ENCODE data around the gene RNF175. TPM values are rescaled to one million over a fixed set of nuclear protein-coding genes. Genes with fewer than 3 reads are reported as not detected.

Gene RNF175
- polyA plus RNA-seq, 1 experiment, result not detected

- no peak overlapping the region for H3K27ac ChIP-seq (ENCODE audit: low read depth, low read length)
- ChIA-PET CTCF (interaction anchor here (0.6 to 0.9 kb wide), 2 partner anchors 535 to 720 kb away, joined by 3 read pairs; no protein-coding TSS in a partner anchor), POLR2A (interaction anchor here (0.6 kb wide), 1 partner anchor 233 kb away, joined by 7 read pairs; no protein-coding TSS in a partner anchor)
- peaks cover 4% of the 10 kb centered on the region; the same call in 1 of the 2 replicates for H3K9me3 ChIP-seq (ENCODE audit: control insufficient read depth, insufficient read depth, low read length)
- H3K27me3 ChIP-seq (ENCODE audit: control insufficient read depth, insufficient read depth, low read length), result peaks cover 42% of the 10 kb centered on the region
- peak; percentile 31 for TF ChIP-seq CTCF (IDR thresholded peaks at IDR 0.05; ENCODE audit: low read depth, low read length)
- DNase-seq (ENCODE audit: low read depth, low spot score), result no peak
- no peak overlapping the region for H3K4me3 ChIP-seq (ENCODE audit: low read depth, low read length)
Observed at GRCh38 chr4:153785910-153786721, 26.3 kb upstream of the RNF175 start.

- peaks cover 4% of the 10 kb centered on the region; the same call in 1 of the 2 replicates for H3K9me3 ChIP-seq (ENCODE audit: control insufficient read depth, insufficient read depth, low read length)
- ChIA-PET CTCF (interaction anchor here (0.5 kb wide), 1 partner anchor 104 kb away, joined by 3 read pairs; no protein-coding TSS in a partner anchor), POLR2A (interaction anchor here (0.6 kb wide), 1 partner anchor 137 kb away, joined by 3 read pairs; no protein-coding TSS in a partner anchor)
- H3K27ac ChIP-seq (ENCODE audit: low read depth, low read length), result no peak overlapping the region
- H3K4me3 ChIP-seq (ENCODE audit: low read depth, low read length), result no peak overlapping the region
- peaks cover 25% of the 10 kb centered on the region for H3K27me3 ChIP-seq (ENCODE audit: control insufficient read depth, insufficient read depth, low read length)
- TF ChIP-seq CTCF (IDR thresholded peaks at IDR 0.05; ENCODE audit: low read depth, low read length), result no peak
- DNase-seq (ENCODE audit: low read depth, low spot score), result no peak
Observed at GRCh38 chr4:153784166-153784699, 24.4 kb upstream of the RNF175 start.

- H3K27me3 ChIP-seq (ENCODE audit: control insufficient read depth, insufficient read depth, low read length), result peaks cover 10% of the 10 kb centered on the region
- no peak overlapping the region for H3K4me3 ChIP-seq (ENCODE audit: low read depth, low read length)
- DNase-seq (ENCODE audit: low read depth, low spot score), result no peak
- H3K9me3 ChIP-seq (ENCODE audit: control insufficient read depth, insufficient read depth, low read length), result no peaks in the 10 kb centered on the region; the same call in 1 of the 2 replicates
- CTCF ChIA-PET, result no interaction called here
- TF ChIP-seq CTCF (IDR thresholded peaks at IDR 0.05; ENCODE audit: low read depth, low read length), result no peak
- POLR2A ChIA-PET, result no interaction called here
- no peak overlapping the region for H3K27ac ChIP-seq (ENCODE audit: low read depth, low read length)
Observed at GRCh38 chr4:153782581-153782980, 22.8 kb upstream of the RNF175 start.

GRCh38 chr4:153781717-153782416 is 22.0 kb upstream of the RNF175 start:
- Histone ChIP-seq H3K27ac (ENCODE audit: low read depth, low read length) (no peak overlapping the region), H3K4me3 (ENCODE audit: low read depth, low read length) (no peak overlapping the region), H3K27me3 (ENCODE audit: control insufficient read depth, insufficient read depth, low read length) (peaks cover 3% of the 10 kb centered on the region), H3K9me3 (ENCODE audit: control insufficient read depth, insufficient read depth, low read length) (no peaks in the 10 kb centered on the region; the same call in 1 of the 2 replicates)
- ChIA-PET POLR2A (no interaction called here), CTCF (no interaction called here)
- no peak for TF ChIP-seq CTCF (IDR thresholded peaks at IDR 0.05; ENCODE audit: low read depth, low read length)
- DNase-seq (ENCODE audit: low read depth, low spot score), result no peak

All from AG04450 (cell line).